A549 (cell line): ENCODE measurements around the gene CACNA1E. TPM values are rescaled to one million over a fixed set of nuclear protein-coding genes. Genes with fewer than 3 reads are reported as not detected.

Experiments
- ATAC-seq, 2 experiments: fragments of 200-7000 bp in 1 of 2; fragments of >200 bp in 1 of 2; cut with Nextera tagmentation in 1 of 2; cut with Tn5 transposase in 1 of 2; 3 replicates each; pipeline versions ENCODE4 v1.8.0 to v1.9.1; 2018 to 2020; ENCODE audit warnings: mild to moderate bottlenecking in 1 of 2, moderate library complexity in 1 of 2
- CTCF ChIA-PET: fragments of 300-600 bp; sonication (Branson Sonifier 250); formaldehyde crosslinking; extraction: SDS; loops from one replicate; lab custom pipeline; 2021; ENCODE audit warnings: antibody characterized with exemption, inconsistent platforms; lab: Yijun Ruan, JAX
- POLR2A ChIA-PET: fragments of 350-600 bp; formaldehyde crosslinking; extraction: SDS; loops from one replicate; lab custom pipeline; 2021; ENCODE audit warnings: antibody characterized with exemption, inconsistent platforms; lab: Yijun Ruan, JAX
- DNase-seq, 2 experiments: peaks; one replicate each; pipeline versions ENCODE4 v3.0.0 to v3.0.0-alpha.2; 2011 to 2016; ENCODE audit warnings: low read depth in 1 of 2, low spot score in 1 of 2
- FAIRE-seq: peaks from 2 replicates; lab custom pipeline; 2011; peaks lifted over from hg19 to GRCh38; lab: Jason Lieb, UNC
- H3K27ac ChIP-seq, 2 experiments: fragments of >200 bp; sonication (Bioruptor Twin); formaldehyde crosslinking; 3 replicates each; pipeline ENCODE4 v1.5.1; 2016 to 2017
- H3K4me1 ChIP-seq: fragments of >200 bp; sonication (Bioruptor Twin); formaldehyde crosslinking; 3 replicates; pipeline ENCODE4 v1.6.1; 2016
- H3K4me2 ChIP-seq: fragments of >200 bp; sonication (Bioruptor Twin); formaldehyde crosslinking; 3 replicates; pipeline ENCODE4 v1.6.1; 2016
- H3K4me3 ChIP-seq: fragments of >200 bp; sonication (Bioruptor Twin); formaldehyde crosslinking; 3 replicates; pipeline ENCODE4 v1.5.1; 2016
- H3K9me3 ChIP-seq: fragments of >200 bp; sonication (Bioruptor Twin); formaldehyde crosslinking; 3 replicates; pipeline ENCODE4 v1.6.1; 2016
- BCL3 ChIP-seq: fragments of >200 bp; sonication (Bioruptor Twin); formaldehyde crosslinking; IDR thresholded peaks from 3 replicates; pipeline ENCODE4 v1.6.1; 2016
- CBX2 ChIP-seq: fragments of 200-600 bp; sonication (generic); IDR thresholded peaks from 2 replicates; pipeline ENCODE4 v1.6.1; 2016; ENCODE audit warnings: low read depth, mild to moderate bottlenecking, borderline replicate concordance
- CBX8 ChIP-seq: fragments of 200-600 bp; sonication (generic); IDR thresholded peaks from 2 replicates; pipeline ENCODE4 v1.6.1; 2016
- CEBPB ChIP-seq, 2 experiments: fragments of >200 bp in 1 of 2; sonication (Bioruptor Twin) in 1 of 2; formaldehyde crosslinking in 1 of 2; IDR thresholded peaks; 2 replicates each; pipeline ENCODE4 v1.6.1; 2012 to 2016
- CHD2 ChIP-seq: fragments of 150-350 bp; IDR thresholded peaks from 2 replicates; pipeline ENCODE4 v1.6.1; 2014; ENCODE audit warnings: low read length; ENCODE audit not compliant: partially characterized antibody
- CHD4 ChIP-seq: fragments of 200-600 bp; sonication (generic); IDR thresholded peaks from 2 replicates; pipeline ENCODE4 v1.6.1; 2016; ENCODE audit warnings: antibody characterized with exemption, mild to moderate bottlenecking, borderline replicate concordance
- ESRRA ChIP-seq: fragments of 150-350 bp; IDR thresholded peaks from 2 replicates; pipeline ENCODE4 v1.6.1; 2014; ENCODE audit warnings: mild to moderate bottlenecking, low read length, borderline replicate concordance
- FOSL2 ChIP-seq, 2 experiments: fragments of 450-650 bp in 1 of 2; fragments of >200 bp in 1 of 2; sonication (Bioruptor Twin) in 1 of 2; formaldehyde crosslinking; IDR thresholded peaks; 2 replicates each; pipeline versions ENCODE4 v1.5.0 to v1.6.1; 2016 to 2020; ENCODE audit warnings: mild to moderate bottlenecking in 1 of 2, moderate library complexity in 1 of 2
- FOXS1 ChIP-seq: fragments of 250-450 bp; sonication (Bioruptor Pico); IDR thresholded peaks from 2 replicates; pipeline ENCODE4 v1.5.0; 2020; ENCODE audit warnings: mild to moderate bottlenecking, moderate library complexity
- HDAC2 ChIP-seq: fragments of 200-600 bp; sonication (generic); IDR thresholded peaks from 2 replicates; pipeline ENCODE4 v1.6.1; 2016
- HES2 ChIP-seq: fragments of >200 bp; sonication (Bioruptor Twin); formaldehyde crosslinking; IDR thresholded peaks from 2 replicates; pipeline ENCODE4 v1.6.1; 2016
- HEYL ChIP-seq: fragments of 250-450 bp; sonication (Bioruptor Pico); IDR thresholded peaks from 2 replicates; pipeline ENCODE4 v1.8.0; 2021; ENCODE audit warnings: mild to moderate bottlenecking, moderate library complexity
- HMGXB4 ChIP-seq: fragments of 250-450 bp; sonication (Bioruptor Pico); IDR thresholded peaks from 2 replicates; pipeline ENCODE4 v1.5.0; 2021; ENCODE audit warnings: mild to moderate bottlenecking, moderate library complexity, borderline replicate concordance
- JUNB ChIP-seq: fragments of >200 bp; sonication (Bioruptor Twin); formaldehyde crosslinking; IDR thresholded peaks from 2 replicates; pipeline ENCODE4 v1.6.1; 2016
- KDM5A ChIP-seq: fragments of 200-600 bp; sonication (generic); IDR thresholded peaks from 2 replicates; pipeline ENCODE4 v1.6.1; 2016; ENCODE audit warnings: antibody characterized with exemption, mild to moderate bottlenecking
- MAFK ChIP-seq: fragments of 450-650 bp; IDR thresholded peaks from 2 replicates; pipeline ENCODE4 v1.6.1; 2014; ENCODE audit not compliant: partially characterized antibody
- NPAS2 ChIP-seq: fragments of 250-450 bp; sonication (Bioruptor Pico); IDR thresholded peaks from 2 replicates; pipeline ENCODE4 v1.8.0; 2022; ENCODE audit warnings: mild to moderate bottlenecking, moderate library complexity, borderline replicate concordance
- NR3C1 ChIP-seq: fragments of >200 bp; sonication (Bioruptor Twin); formaldehyde crosslinking; IDR thresholded peaks from 3 replicates; pipeline ENCODE4 v1.6.1; 2017
- POLR2AphosphoS2 ChIP-seq: conservative IDR thresholded peaks from 2 replicates; pipeline ENCODE4 v1.6.1; 2012; ENCODE audit warnings: low read length, improper control_type of control experiment, inconsistent platforms
- RAD21 ChIP-seq, 2 experiments: fragments of >200 bp in 1 of 2; sonication (Bioruptor Twin) in 1 of 2; formaldehyde crosslinking in 1 of 2; IDR thresholded peaks in 1 of 2; conservative IDR thresholded peaks in 1 of 2; 2 replicates in 1 of 2; 3 replicates in 1 of 2; pipeline ENCODE4 v1.6.1; 2012 to 2018; ENCODE audit warnings: inconsistent platforms in 1 of 2
- RARB ChIP-seq: fragments of 250-450 bp; sonication (Bioruptor Pico); IDR thresholded peaks from 2 replicates; pipeline ENCODE4 v1.8.0; 2021; ENCODE audit warnings: mild to moderate bottlenecking, moderate library complexity
- RCOR1 ChIP-seq: fragments of 150-350 bp; IDR thresholded peaks from 2 replicates; pipeline ENCODE4 v1.6.1; 2014; ENCODE audit warnings: antibody characterized with exemption, low read length, low read depth
- RFX5 ChIP-seq: fragments of 450-650 bp; IDR thresholded peaks from 2 replicates; pipeline ENCODE4 v1.7.1; 2014; ENCODE audit warnings: antibody characterized with exemption, mild to moderate bottlenecking, moderate library complexity
- SMC3 ChIP-seq: fragments of >200 bp; sonication (Bioruptor Twin); formaldehyde crosslinking; IDR thresholded peaks from 3 replicates; pipeline ENCODE4 v1.6.1; 2018; ENCODE audit warnings: inconsistent platforms
- TP53 ChIP-seq: fragments of 250-450 bp; sonication (Bioruptor Pico); IDR thresholded peaks from 2 replicates; pipeline ENCODE4 v1.5.0; 2021; ENCODE audit warnings: mild to moderate bottlenecking, moderate library complexity
- USF2 ChIP-seq: fragments of 450-650 bp; IDR thresholded peaks from 2 replicates; pipeline ENCODE4 v1.6.1; 2014; ENCODE audit warnings: antibody characterized with exemption
- ZFP36 ChIP-seq: fragments of 450-650 bp; IDR thresholded peaks from 2 replicates; pipeline ENCODE4 v1.6.1; 2014; ENCODE audit warnings: borderline replicate concordance; ENCODE audit not compliant: partially characterized antibody
- ZNF302 ChIP-seq: fragments of 250-450 bp; sonication (Bioruptor Pico); IDR thresholded peaks from 2 replicates; pipeline ENCODE4 v1.9.0; 2021; ENCODE audit warnings: inconsistent platforms, mild to moderate bottlenecking, moderate library complexity
- WGBS: methylation state at CpG from one replicate; pipeline ENCODE4 v1.1.6; 2017; ENCODE audit errors: missing lambda C conversion rate; 5-methylcytosine and 5-hydroxymethylcytosine counted together
- polyA plus RNA-seq, 4 experiments: library from polyadenylated mRNA; depleted of rRNA in 3 of 4; stranded (reverse); fragments of >200 nt; fragmentation: RNase III in 1 of 4; extraction: RNeasy Plus Mini Kit Qiagen cat#74134 plus additional on column Dnase treatment in 1 of 4; gene quantifications; 2 replicates in 3 of 4; 3 replicates in 1 of 4; pipeline ENCODE4 v1.2.3, GENCODE V29; 2011 to 2017
- TF ChIP-seq, protein P1 (sequence below): IDR thresholded peaks from 2 replicates; pipeline ENCODE4 v1.6.1; 2012
- TF ChIP-seq, protein P2 (sequence below): IDR thresholded peaks from 2 replicates; pipeline ENCODE4 v1.6.1; 2012; ENCODE audit warnings: low read depth, borderline replicate concordance

The CACNA1E gene
- polyA plus RNA-seq, 2 of the 4 experiments (the other 2 are of a cell fraction): 0.01 TPM; not detected in 1

DNA sequence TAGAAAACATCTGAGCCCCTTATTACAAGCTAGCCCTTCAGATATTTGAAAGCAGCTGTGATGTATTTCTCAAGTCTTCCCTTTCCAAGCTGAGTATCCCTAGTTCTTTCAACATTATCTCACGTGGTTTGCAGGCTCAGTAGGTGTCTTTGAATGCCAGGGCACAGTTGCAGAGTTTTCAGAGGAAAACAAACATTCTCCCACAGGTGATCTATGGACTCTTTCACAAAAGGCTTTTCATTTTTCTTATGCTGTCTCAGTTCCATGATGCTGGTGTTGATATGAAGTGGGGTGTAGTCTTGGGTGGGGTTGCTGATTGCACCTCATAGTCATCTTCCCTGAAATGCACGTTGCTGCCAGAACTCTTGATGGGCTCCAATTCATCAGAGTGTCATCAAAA lies 17.3 kb downstream of the CACNA1E start (continued):
- no peak for TF ChIP-seq HMGXB4 (CRISPR knock-in tag)
- no peak for TF ChIP-seq HDAC2
- TF ChIP-seq HEYL (CRISPR knock-in tag): no peak

- ChIA-PET CTCF (interaction anchor here (1.2 kb wide), 1 partner anchor 8 kb away, joined by 3 read pairs; no protein-coding TSS in a partner anchor), POLR2A (no interaction called here)
- no peak overlapping the region for H3K4me3 ChIP-seq
- no peaks in the 10 kb centered on the region for H3K9me3 ChIP-seq
- no peak overlapping the region for H3K4me2 ChIP-seq
- no peak overlapping the region for H3K27ac ChIP-seq
- H3K4me1 ChIP-seq: no peaks in the 10 kb centered on the region
- DNase-seq: no peak
- no peak for FAIRE-seq
- TF ChIP-seq POLR2AphosphoS2 (no peak), BCL3 (no peak), CHD2 (no peak), FOXS1 (CRISPR knock-in tag) (no peak), NR3C1 (no peak), HES2 (no peak), CBX2 (no peak), ZFP36 (no peak), CEBPB (IDR thresholded peaks at IDR 0.05) (no peak), RFX5 (no peak)
- TF ChIP-seq, protein P1, sequence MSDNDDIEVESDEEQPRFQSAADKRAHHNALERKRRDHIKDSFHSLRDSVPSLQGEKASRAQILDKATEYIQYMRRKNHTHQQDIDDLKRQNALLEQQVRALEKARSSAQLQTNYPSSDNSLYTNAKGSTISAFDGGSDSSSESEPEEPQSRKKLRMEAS: no peak
- WGBS: 3% methylated on average over 1 of the region's 1 CpG
- ATAC-seq: no peak
Measured at GRCh38 chr1:181501612-181502011, 18.3 kb downstream of the CACNA1E start.

DNA sequence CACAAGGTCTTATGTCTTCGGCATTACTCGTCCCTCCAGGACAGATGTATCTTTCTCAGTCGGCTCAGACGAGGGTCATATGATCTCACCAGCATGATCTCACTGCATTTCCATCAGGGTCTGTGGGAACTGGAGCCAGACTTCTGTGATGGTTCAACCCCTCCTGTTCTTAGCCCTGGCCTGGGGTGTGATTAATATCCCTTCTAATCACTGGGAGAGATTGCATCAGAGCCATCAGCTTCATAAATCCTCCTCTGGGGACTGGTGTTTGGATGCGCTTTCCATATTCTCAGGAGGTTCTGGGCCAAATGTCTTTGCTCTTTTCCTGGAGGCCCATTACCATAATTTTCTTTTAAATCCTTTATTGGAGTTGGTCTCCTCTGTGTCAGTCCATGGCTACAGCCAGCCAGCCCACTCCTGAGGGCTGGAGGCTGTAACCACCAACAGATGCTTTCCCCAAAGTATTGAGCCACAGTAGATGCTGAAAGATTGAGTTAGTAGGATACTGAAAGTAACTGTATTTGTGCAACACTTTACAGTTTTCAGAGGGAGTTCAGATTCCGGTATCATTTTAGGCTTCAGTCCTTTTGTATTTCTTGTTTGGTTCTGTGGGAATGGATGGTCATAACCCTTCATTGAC lies 20.0 kb downstream of the CACNA1E start:
- 66% methylated on average over 6 of the region's 6 CpGs for WGBS
- CTCF ChIA-PET: interaction anchor here (1.4 to 3.2 kb wide), 2 partner anchors 9 to 24 kb away, joined by 3 to 12 read pairs; no protein-coding TSS in a partner anchor
- no peak for FAIRE-seq
- POLR2A ChIA-PET: no interaction called here
- Histone ChIP-seq H3K4me3 (no peak overlapping the region), H3K27ac (no peak overlapping the region), H3K4me2 (no peak overlapping the region), H3K4me1 (no peaks in the 10 kb centered on the region), H3K9me3 (no peaks in the 10 kb centered on the region)
- DNase-seq: no peak
- no peak for ATAC-seq
- TF ChIP-seq KDM5A: no peak
- no peak for TF ChIP-seq RARB (CRISPR knock-in tag)
- TF ChIP-seq USF2: no peak
- no peak for TF ChIP-seq RCOR1
- no peak for TF ChIP-seq FOSL2 (IDR thresholded peaks at IDR 0.05)
- TF ChIP-seq FOSL2 (CRISPR knock-in tag; IDR thresholded peaks at IDR 0.05): no peak
- no peak for TF ChIP-seq ESRRA
- TF ChIP-seq CBX8: no peak
- TF ChIP-seq TP53 (CRISPR knock-in tag): no peak
- no peak for TF ChIP-seq RAD21 (conservative IDR thresholded peaks at IDR 0.05 in 1 of 2, IDR thresholded peaks at IDR 0.05 in 1 of 2)
- no peak for TF ChIP-seq HMGXB4 (CRISPR knock-in tag)
- no peak for TF ChIP-seq ZNF302 (CRISPR knock-in tag)
- no peak for TF ChIP-seq MAFK
- TF ChIP-seq SMC3: no peak
- no peak for TF ChIP-seq CHD4
- TF ChIP-seq JUNB: no peak
- TF ChIP-seq, protein P2, sequence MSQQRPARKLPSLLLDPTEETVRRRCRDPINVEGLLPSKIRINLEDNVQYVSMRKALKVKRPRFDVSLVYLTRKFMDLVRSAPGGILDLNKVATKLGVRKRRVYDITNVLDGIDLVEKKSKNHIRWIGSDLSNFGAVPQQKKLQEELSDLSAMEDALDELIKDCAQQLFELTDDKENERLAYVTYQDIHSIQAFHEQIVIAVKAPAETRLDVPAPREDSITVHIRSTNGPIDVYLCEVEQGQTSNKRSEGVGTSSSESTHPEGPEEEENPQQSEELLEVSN: no peak
- TF ChIP-seq NPAS2 (CRISPR knock-in tag): no peak
